Liver (tissue), 9 donors: Measurements from ENCODE around the gene HGFAC. TPM values are rescaled to one million over a fixed set of nuclear protein-coding genes. Genes with fewer than 3 reads are reported as not detected.

Experiments used
- DNase-seq: peaks from one replicate; pipeline ENCODE4 v3.0.0-alpha.2; 2017; ENCODE audit warnings: low spot score
- H3K27ac ChIP-seq, 2 donors: one replicate each; pipeline ENCODE4 v1.7.0; 2013; ENCODE audit warnings: inconsistent platforms in 2 of 2, low read length in 2 of 2, control low read depth in 1 of 2, low read depth in 1 of 2, mild to moderate bottlenecking in 1 of 2
- H3K27me3 ChIP-seq, 4 donors: one replicate each; pipeline versions ENCODE4 v1.6.1 to v1.7.0; 2013; ENCODE audit warnings: low read length in 3 of 4, inconsistent platforms in 1 of 4, mild to moderate bottlenecking in 1 of 4, moderate library complexity in 1 of 4; ENCODE audit not compliant: control insufficient read depth in 4 of 4, insufficient read depth in 4 of 4
- H3K36me3 ChIP-seq, 4 donors: one replicate each; pipeline versions ENCODE4 v1.6.1 to v1.7.0; 2013; ENCODE audit warnings: low read length in 3 of 4, mild to moderate bottlenecking in 3 of 4, low read depth in 1 of 4, moderate library complexity in 1 of 4; ENCODE audit not compliant: control insufficient read depth in 4 of 4, insufficient read depth in 3 of 4
- H3K4me1 ChIP-seq, 4 donors: one replicate each; pipeline versions ENCODE4 v1.6.1 to v1.7.0; 2013; ENCODE audit warnings: low read length in 3 of 4, mild to moderate bottlenecking in 3 of 4, moderate library complexity in 1 of 4; ENCODE audit not compliant: control insufficient read depth in 4 of 4, insufficient read depth in 4 of 4
- H3K4me3 ChIP-seq, 3 donors: one replicate each; pipeline versions ENCODE4 v1.6.1 to v1.7.0; 2013; ENCODE audit warnings: low read length in 3 of 3, control low read depth in 1 of 3, low read depth in 1 of 3, mild to moderate bottlenecking in 1 of 3
- H3K9ac ChIP-seq, 2 donors: one replicate each; pipeline ENCODE4 v1.7.0; 2013; ENCODE audit warnings: low read length in 2 of 2, mild to moderate bottlenecking in 2 of 2, moderate library complexity in 2 of 2, control low read depth in 1 of 2, low read depth in 1 of 2
- H3K9me3 ChIP-seq, 4 donors: one replicate each; pipeline versions ENCODE4 v1.6.1 to v1.7.0; 2013; ENCODE audit warnings: low read length in 3 of 4; ENCODE audit not compliant: control insufficient read depth in 4 of 4
- ATF3 ChIP-seq: IDR thresholded peaks from 2 replicates; pipeline ENCODE4 v1.6.1; 2016; ENCODE audit warnings: antibody characterized with exemption
- CTCF ChIP-seq: fragments of 150-350 bp; IDR thresholded peaks from 2 replicates; pipeline ENCODE4 v1.5.1; 2017; ENCODE audit warnings: improper control_type of control experiment, low read depth, low read length; ENCODE audit not compliant: missing input control
- FOXA1 ChIP-seq: IDR thresholded peaks from 2 replicates; pipeline ENCODE4 v1.6.1; 2016; ENCODE audit warnings: antibody characterized with exemption
- FOXA2 ChIP-seq: IDR thresholded peaks from 2 replicates; pipeline ENCODE4 v1.6.1; 2016; ENCODE audit warnings: antibody characterized with exemption
- GABPA ChIP-seq, 2 donors: IDR thresholded peaks in 1 of 2; conservative IDR thresholded peaks in 1 of 2; 2 replicates each; pipeline ENCODE4 v1.6.1; 2016; ENCODE audit warnings: antibody characterized with exemption in 2 of 2, mild to moderate bottlenecking in 1 of 2, moderate library complexity in 1 of 2
- HNF4A ChIP-seq, 2 donors: conservative IDR thresholded peaks; 2 replicates each; pipeline ENCODE4 v1.6.1; 2016; ENCODE audit warnings: antibody characterized with exemption in 2 of 2, mild to moderate bottlenecking in 2 of 2
- HNF4G ChIP-seq: IDR thresholded peaks from 2 replicates; pipeline ENCODE4 v1.6.1; 2016; ENCODE audit warnings: antibody characterized with exemption
- JUND ChIP-seq, 2 donors: IDR thresholded peaks; 2 replicates each; pipeline ENCODE4 v1.6.1; 2016; ENCODE audit warnings: antibody characterized with exemption in 2 of 2
- RAD21 ChIP-seq, 2 donors: IDR thresholded peaks; 2 replicates each; pipeline ENCODE4 v1.6.1; 2016; ENCODE audit warnings: antibody characterized with exemption in 2 of 2, mild to moderate bottlenecking in 2 of 2
- RXRA ChIP-seq, 2 donors: IDR thresholded peaks; 2 replicates each; pipeline ENCODE4 v1.6.1; 2017 to 2018; ENCODE audit warnings: antibody characterized with exemption in 2 of 2, mild to moderate bottlenecking in 1 of 2
- SP1 ChIP-seq: IDR thresholded peaks from 2 replicates; pipeline ENCODE4 v1.6.1; 2018; ENCODE audit warnings: antibody characterized with exemption, mild to moderate bottlenecking
- TAF1 ChIP-seq: conservative IDR thresholded peaks from 2 replicates; pipeline ENCODE4 v1.6.1; 2016; ENCODE audit warnings: antibody characterized with exemption, mild to moderate bottlenecking
- YY1 ChIP-seq: IDR thresholded peaks from 2 replicates; pipeline ENCODE4 v1.6.1; 2016; ENCODE audit warnings: antibody characterized with exemption, mild to moderate bottlenecking
- WGBS: extraction: QIAGEN DNeasy Blood & Tissue Kit; methylation state at CpG from one replicate; pipeline ENCODE4 v1.1.7; 2013; 5-methylcytosine and 5-hydroxymethylcytosine counted together
- polyA plus RNA-seq, 2 donors: library from polyadenylated mRNA; stranded (reverse) in 1 of 2; unstranded in 1 of 2; fragments of 200-250 nt in 1 of 2; fragments of >200 nt in 1 of 2; fragmentation: Nextera tagmentation in 1 of 2; extraction: Ambion mirVana in 1 of 2; gene quantifications; one replicate each; pipeline versions ENCODE4 v1.2.1 to v1.2.3, GENCODE V29; 2013 to 2015
- total RNA-seq, 2 donors: library from RNA; depleted of rRNA; stranded (reverse); fragments of >200 nt; gene quantifications; one replicate each; pipeline ENCODE4 v1.2.3, GENCODE V29; 2014
- TF ChIP-seq, protein P1 (sequence below): IDR thresholded peaks from 2 replicates; pipeline ENCODE4 v1.6.1; 2016; ENCODE audit warnings: antibody characterized with exemption, mild to moderate bottlenecking
- TF ChIP-seq, protein P2 (sequence below): IDR thresholded peaks from 2 replicates; pipeline ENCODE4 v1.6.1; 2016; ENCODE audit warnings: antibody characterized with exemption
- donor health status: healthy.
- donor health status: healthy.
- donor health status: healthy.
- donor health status: healthy.
- donor health status: healthy.

HGFAC gene
- total and polyA plus RNA-seq, 4 donors = 23.3 to 133 (median 82.7) TPM

GRCh38 chr4:3434881-3435685 is 6.7 kb upstream of the HGFAC start:
- no peak overlapping the region for H3K9ac ChIP-seq
- no peaks in the 10 kb centered on the region for H3K27me3 ChIP-seq
- DNase-seq = no peak
- TF ChIP-seq JUND (IDR thresholded peaks at IDR 0.05) (no peak), TAF1 (no peak), RAD21 (IDR thresholded peaks at IDR 0.05) (no peak)
- no peak overlapping the region for H3K27ac ChIP-seq
- peaks cover 0 to 3% (median 3%) of the 10 kb centered on the region in 4 donors for H3K36me3 ChIP-seq
- WGBS = 87% methylated on average over 16 of the region's 16 CpGs
- H3K9me3 ChIP-seq = no peaks in the 10 kb centered on the region
- H3K4me1 ChIP-seq = no peaks in the 10 kb centered on the region
- no peak overlapping the region for H3K4me3 ChIP-seq

GRCh38 chr4:3435686-3435956 is 6.1 kb upstream of the HGFAC start:
- Histone ChIP-seq H3K9ac (no peak overlapping the region), H3K36me3 (peaks cover 0 to 3% (median 3%) of the 10 kb centered on the region in 4 donors), H3K4me1 (no peaks in the 10 kb centered on the region), H3K4me3 (no peak overlapping the region), H3K9me3 (no peaks in the 10 kb centered on the region), H3K27me3 (no peaks in the 10 kb centered on the region), H3K27ac (no peak overlapping the region)
- DNase-seq = no peak
- 89% methylated on average over 4 of the region's 4 CpGs for WGBS
- TF ChIP-seq CTCF (no peak), YY1 (no peak), HNF4G (no peak), ATF3 (no peak), FOXA1 (no peak)

DNA sequence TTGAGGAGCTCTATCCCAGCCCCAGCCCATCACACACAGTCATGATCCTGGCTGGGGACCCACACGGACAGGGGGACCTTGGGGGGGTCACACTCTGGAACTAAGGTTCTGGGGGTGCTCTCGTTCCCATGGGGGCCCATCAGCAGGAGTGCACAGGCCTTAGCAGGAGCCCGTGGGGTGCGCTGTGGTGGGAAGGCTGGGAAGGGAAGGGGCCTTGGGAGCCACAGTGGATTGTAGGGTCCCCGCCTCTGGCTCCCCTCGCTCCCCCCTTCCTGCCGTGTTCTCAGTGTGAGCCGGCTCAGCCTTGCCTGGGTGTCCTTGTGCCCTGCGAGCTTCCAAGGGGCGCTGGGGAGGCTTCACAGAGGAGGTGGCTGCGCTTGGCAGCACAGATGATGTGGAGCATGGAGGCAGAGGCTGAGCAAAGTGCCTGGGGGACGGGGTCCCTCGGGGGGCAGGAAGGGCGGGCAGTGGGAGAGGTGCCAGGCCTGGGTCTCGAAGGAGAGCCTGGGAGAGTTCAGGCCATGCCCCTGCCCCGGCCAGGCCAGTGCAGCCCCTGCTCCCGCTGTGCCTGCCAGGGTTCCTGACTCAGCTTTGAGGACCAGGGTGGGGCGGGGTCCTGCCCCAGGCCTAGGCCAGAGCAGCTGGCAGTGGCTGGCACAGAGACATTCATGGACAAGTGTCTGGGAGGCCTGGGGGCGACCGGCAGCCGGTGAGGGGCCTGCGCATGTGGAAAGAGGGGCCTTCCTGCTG is 5.5 kb upstream of the HGFAC start:
- 91% methylated on average over 22 of the region's 22 CpGs for WGBS
- no peak overlapping the region for H3K9ac ChIP-seq
- H3K27me3 ChIP-seq = no peaks in the 10 kb centered on the region
- peaks cover 0 to 4% (median 3%) of the 10 kb centered on the region in 4 donors for H3K4me1 ChIP-seq
- H3K36me3 ChIP-seq = peaks cover 0 to 3% (median 1%) of the 10 kb centered on the region in 4 donors
- no peak overlapping the region for H3K27ac ChIP-seq
- no peak for DNase-seq
- H3K9me3 ChIP-seq = no peaks in the 10 kb centered on the region
- H3K4me3 ChIP-seq = no peak overlapping the region
- TF ChIP-seq HNF4A (conservative IDR thresholded peaks at IDR 0.05) (no peak), GABPA (IDR thresholded peaks at IDR 0.05 in 1 of 2, conservative IDR thresholded peaks at IDR 0.05 in 1 of 2) (no peak), ATF3 (no peak), FOXA2 (no peak), RXRA (IDR thresholded peaks at IDR 0.05) (no peak), CTCF (no peak), SP1 (no peak), JUND (IDR thresholded peaks at IDR 0.05) (no peak), TAF1 (no peak), FOXA1 (no peak)
- TF ChIP-seq, protein P1, sequence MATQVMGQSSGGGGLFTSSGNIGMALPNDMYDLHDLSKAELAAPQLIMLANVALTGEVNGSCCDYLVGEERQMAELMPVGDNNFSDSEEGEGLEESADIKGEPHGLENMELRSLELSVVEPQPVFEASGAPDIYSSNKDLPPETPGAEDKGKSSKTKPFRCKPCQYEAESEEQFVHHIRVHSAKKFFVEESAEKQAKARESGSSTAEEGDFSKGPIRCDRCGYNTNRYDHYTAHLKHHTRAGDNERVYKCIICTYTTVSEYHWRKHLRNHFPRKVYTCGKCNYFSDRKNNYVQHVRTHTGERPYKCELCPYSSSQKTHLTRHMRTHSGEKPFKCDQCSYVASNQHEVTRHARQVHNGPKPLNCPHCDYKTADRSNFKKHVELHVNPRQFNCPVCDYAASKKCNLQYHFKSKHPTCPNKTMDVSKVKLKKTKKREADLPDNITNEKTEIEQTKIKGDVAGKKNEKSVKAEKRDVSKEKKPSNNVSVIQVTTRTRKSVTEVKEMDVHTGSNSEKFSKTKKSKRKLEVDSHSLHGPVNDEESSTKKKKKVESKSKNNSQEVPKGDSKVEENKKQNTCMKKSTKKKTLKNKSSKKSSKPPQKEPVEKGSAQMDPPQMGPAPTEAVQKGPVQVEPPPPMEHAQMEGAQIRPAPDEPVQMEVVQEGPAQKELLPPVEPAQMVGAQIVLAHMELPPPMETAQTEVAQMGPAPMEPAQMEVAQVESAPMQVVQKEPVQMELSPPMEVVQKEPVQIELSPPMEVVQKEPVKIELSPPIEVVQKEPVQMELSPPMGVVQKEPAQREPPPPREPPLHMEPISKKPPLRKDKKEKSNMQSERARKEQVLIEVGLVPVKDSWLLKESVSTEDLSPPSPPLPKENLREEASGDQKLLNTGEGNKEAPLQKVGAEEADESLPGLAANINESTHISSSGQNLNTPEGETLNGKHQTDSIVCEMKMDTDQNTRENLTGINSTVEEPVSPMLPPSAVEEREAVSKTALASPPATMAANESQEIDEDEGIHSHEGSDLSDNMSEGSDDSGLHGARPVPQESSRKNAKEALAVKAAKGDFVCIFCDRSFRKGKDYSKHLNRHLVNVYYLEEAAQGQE = no peak
- TF ChIP-seq, protein P2, sequence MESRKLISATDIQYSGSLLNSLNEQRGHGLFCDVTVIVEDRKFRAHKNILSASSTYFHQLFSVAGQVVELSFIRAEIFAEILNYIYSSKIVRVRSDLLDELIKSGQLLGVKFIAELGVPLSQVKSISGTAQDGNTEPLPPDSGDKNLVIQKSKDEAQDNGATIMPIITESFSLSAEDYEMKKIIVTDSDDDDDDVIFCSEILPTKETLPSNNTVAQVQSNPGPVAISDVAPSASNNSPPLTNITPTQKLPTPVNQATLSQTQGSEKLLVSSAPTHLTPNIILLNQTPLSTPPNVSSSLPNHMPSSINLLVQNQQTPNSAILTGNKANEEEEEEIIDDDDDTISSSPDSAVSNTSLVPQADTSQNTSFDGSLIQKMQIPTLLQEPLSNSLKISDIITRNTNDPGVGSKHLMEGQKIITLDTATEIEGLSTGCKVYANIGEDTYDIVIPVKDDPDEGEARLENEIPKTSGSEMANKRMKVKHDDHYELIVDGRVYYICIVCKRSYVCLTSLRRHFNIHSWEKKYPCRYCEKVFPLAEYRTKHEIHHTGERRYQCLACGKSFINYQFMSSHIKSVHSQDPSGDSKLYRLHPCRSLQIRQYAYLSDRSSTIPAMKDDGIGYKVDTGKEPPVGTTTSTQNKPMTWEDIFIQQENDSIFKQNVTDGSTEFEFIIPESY = no peak
